IPS-11a (cell line): Measurements from ENCODE around the gene CCDC85B.
"Not testable (repeated sequence)": the region's sequence is repeated elsewhere in the genome, so short reads cannot be mapped to it uniquely, and the experiment has no call there.

Experiments used
- H3K4me3 ChIP-seq: one replicate; pipeline ENCODE4 v1.5.1; 2013; ENCODE audit warnings: low read depth, low read length, control low read depth

CCDC85B gene

DNA sequence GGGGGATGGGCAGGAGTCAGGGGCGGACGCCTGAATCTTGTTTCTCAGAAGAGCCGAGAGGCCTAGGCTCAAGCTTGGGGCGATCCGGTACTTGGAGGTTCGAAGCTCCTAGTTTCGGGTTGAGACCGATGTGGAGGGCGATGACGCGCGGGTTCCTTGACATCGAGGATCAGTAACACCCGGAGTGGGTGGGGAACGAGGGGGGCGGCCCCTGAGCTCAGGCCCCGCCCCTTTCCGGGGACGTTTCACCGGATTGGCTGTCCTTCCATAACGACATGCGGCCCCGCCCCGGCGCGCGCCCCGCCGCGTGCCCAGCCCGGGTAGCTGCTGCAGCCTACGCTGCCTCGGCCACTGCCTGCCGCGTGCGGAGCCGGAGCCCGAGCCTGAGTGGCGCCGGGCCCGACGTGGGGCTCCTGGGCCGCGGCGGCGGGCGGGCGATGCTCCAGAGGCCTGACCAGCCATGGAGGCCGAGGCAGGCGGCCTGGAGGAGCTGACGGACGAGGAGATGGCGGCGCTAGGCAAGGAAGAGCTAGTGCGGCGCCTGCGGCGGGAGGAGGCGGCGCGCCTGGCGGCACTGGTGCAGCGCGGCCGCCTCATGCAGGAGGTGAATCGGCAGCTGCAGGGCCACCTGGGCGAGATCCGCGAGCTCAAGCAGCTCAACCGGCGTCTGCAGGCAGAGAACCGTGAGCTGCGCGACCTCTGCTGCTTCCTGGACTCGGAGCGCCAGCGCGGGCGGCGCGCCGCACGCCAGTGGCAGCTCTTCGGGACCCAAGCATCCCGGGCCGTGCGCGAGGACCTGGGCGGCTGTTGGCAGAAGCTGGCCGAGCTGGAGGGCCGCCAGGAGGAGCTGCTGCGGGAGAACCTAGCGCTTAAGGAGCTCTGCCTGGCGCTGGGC is at the start of gene CCDC85B:
Gene CCDC85B (plus strand): TSS at position 350 of the 895 bp plus-strand sequence. CDS start 111 bp downstream, at position 461.
- H3K4me3 ChIP-seq = peak within 1 kb of the TSS; percentile 61

- no peak overlapping the region for H3K4me3 ChIP-seq
These were observed 48.3 kb upstream of the CCDC85B start for GRCh38 chr11:65842144-65842543.

DNA sequence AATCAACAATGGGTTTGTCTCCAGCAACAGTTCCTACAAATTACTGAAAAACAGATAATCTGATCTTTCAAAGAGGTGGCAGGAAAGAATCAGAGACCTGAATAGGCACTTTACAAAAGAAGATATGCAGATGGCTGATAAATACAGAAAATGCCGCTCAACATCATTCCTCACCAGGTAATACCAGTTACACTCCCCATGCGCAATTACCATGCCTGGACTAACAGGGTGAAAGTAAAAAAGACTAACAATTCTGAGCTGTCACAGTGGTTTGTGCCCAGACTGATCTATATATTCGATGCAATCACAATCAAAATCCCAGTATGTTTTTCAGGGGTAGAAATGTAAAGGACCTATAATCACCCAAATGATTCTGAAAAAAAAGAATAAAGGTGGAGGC is 46.7 kb upstream of the CCDC85B start:
- no peak overlapping the region for H3K4me3 ChIP-seq

- no peak overlapping the region for H3K4me3 ChIP-seq
These were observed 46.1 kb upstream of the CCDC85B start for GRCh38 chr11:65844231-65844872.

GRCh38 chr11:65847746-65848145 is 42.7 kb upstream of the CCDC85B start:
- no peak overlapping the region for H3K4me3 ChIP-seq

- H3K4me3 ChIP-seq = not testable (repeated sequence)
These were observed 41.8 kb upstream of the CCDC85B start for GRCh38 chr11:65848693-65849092.

DNA sequence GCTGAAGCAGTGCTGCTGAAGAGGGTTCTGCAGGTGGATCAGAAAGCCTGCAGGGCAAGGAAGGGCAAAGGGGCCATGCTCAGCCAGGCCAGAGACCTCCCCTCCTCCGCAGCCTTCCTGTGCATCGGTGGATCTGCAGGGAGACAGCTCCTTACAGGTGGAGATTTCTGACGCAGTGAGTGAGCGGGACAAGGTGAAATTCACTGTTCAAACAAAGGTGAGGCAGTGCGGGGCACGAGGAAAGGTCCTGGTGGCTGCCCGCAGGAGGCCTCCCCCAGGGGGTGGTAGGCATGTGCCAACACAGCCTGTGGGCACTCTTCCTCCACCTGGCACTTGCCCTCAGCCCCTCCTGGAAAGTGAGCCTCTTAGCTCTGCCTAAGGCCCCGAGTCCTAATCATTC is 41.1 kb upstream of the CCDC85B start:
- H3K4me3 ChIP-seq = no peak overlapping the region

GRCh38 chr11:65849771-65850216 is 40.7 kb upstream of the CCDC85B start:
- no peak overlapping the region for H3K4me3 ChIP-seq

DNA sequence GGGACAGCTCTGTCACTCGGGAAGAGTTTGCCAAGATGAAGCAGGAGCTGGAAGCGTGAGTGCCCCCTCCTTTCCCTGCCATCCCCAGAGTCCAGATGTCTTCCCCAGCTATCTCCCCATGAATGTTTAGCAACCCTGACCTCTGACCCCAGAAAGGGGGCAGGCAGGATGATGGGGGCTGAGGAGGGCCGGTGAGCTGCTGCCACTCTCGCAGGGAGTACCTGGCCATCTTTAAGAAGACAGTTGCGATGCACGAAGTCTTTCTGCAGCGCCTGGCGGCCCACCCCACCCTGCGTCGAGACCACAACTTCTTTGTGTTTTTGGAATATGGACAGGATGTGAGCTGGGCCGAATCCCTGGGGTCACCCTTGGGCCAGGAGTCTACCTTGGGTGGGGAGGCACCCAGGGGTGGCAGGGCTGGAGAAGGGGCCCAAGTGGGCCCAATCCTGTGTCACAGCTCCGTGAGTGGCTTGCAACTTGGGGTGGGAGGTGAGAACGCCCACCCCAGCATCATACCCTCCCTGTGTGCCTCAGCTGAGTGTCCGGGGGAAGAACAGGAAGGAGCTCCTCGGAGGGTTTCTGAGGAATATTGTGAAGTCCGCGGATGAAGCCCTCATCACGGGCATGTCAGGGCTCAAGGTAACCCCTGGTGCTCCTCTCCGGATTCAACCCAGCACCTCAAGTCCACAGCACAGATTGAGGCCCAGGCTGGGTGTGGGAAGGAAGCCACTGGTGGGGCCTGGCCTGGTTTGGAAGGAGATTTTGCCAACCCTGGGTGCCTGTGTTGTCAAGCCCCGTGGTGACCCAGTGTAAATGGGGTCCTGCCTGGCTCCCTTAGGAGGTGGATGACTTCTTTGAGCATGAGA is 40.0 kb upstream of the CCDC85B start:
- H3K4me3 ChIP-seq = no peak overlapping the region

GRCh38 chr11:65851083-65851579 is 39.3 kb upstream of the CCDC85B start:
- H3K4me3 ChIP-seq = no peak overlapping the region

DNA sequence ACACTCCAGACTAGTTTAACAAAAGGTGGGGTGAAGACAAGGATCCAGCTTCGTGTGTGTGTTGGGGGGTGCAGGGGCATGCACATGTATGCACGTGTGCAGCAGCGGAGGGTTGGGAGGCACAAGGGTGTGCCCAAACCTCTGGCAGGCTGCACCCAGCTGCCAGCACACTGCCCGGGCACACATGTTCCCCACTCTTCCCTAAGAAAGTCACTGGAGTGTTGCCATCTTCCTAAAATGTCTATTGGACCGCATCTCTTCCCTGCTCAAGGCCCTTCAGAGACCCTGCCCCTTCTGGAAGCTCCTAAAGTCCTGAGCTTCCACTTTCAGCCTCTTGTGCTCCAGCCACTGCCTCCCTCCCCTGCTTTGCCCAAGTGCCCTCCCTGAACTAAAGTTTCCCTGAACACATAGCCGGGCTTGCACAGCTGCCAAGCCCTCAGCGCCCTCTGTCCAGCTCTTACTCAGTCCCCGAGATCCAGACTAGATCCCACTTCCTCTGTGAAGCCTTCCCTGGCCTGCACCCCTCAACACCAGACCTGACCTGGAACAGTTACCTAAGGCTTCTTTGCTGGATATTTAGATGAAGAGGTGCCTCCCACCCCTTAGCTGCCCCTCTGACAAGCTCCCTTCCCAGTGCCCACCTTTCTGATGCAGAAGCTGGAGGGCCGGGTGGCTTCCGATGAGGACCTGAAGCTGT is 38.5 kb upstream of the CCDC85B start:
- H3K4me3 ChIP-seq = no peak overlapping the region

DNA sequence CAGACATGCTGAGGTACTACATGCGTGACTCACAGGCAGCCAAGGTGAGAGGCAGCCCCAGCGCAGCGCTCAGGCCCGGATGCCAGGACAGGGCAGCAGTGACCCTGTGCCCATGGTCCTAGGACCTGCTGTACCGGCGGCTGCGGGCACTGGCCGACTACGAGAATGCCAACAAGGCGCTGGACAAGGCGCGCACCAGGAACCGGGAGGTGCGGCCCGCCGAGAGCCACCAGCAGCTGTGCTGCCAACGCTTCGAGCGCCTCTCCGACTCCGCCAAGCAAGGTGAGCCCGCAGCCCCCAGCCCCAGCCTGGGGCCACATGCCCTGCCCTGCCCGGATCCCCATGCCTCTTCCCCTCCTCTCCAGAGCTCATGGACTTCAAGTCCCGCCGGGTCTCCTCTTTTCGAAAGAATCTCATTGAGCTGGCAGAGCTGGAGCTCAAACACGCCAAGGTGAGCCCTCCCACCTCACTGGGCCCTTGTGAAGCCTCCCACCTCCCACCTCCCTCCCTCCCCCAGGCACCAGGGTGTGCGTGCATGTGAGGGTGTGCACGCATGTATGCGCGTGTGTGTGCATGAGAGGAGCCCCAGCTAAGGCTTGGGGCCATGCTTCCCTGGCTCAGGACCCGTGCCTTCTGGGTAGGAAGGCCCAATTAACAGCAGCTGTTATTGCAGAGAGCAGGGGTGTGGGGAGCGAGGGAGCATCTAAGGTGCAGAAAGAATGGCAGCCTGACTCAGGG is 37.8 kb upstream of the CCDC85B start:
- no peak overlapping the region for H3K4me3 ChIP-seq

DNA sequence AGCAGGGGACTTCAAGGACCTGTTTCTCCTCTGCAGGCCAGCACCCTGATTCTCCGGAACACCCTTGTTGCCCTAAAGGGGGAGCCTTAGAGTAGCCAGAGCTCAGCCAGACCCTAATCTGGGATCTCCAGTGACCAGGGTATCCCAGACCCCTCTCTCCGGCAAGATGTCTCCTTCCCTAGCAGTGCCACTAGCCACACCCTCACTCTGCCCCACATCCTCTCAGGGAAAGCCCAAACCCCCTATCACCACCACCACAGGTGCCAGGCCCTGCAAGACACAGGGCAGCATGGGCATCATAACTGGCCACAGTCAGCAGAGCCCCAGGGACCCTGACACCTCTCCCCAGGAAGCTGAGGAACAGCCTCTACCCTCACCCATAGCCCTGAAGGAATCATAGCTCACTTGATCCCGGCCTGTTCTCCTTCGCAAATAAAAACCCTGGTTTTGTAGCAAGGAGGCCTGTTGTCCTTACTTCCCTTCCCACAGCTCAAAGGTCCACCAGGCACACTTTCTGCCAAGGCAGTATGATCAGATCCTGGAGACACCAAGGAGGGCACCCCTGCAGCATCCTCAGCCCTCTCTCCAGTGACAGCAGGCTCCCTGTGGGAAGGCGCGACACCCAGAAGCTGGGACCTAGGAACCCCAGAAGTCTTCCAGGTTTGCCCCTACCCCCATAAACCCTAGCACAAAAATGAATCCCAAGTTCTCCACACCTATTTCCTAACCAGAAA is 37.1 kb upstream of the CCDC85B start:
- H3K4me3 ChIP-seq = no peak overlapping the region

DNA sequence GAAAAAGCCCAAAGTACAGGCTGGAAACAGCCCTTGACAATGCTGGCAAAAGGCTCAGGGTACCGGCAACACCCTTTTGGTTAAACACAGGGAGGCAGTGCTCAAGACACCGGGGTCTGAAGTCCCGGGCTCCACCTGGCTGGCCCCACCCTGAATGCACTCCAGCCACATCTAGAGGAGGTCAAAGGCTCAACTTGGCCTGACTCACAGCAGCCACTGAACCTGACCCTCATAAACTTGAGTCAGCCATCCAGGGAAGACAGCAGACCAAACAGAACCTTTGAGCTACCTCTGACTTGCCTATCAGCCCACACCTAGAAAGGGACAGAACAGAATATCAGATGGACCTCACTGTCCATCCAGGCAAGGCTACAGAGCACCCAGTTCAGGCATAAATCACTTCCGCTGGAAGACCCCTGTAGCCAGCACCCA is 36.3 kb upstream of the CCDC85B start:
- H3K4me3 ChIP-seq = no peak overlapping the region

GRCh38 chr11:65854852-65855837 is 35.3 kb upstream of the CCDC85B start:
- no peak overlapping the region for H3K4me3 ChIP-seq

DNA sequence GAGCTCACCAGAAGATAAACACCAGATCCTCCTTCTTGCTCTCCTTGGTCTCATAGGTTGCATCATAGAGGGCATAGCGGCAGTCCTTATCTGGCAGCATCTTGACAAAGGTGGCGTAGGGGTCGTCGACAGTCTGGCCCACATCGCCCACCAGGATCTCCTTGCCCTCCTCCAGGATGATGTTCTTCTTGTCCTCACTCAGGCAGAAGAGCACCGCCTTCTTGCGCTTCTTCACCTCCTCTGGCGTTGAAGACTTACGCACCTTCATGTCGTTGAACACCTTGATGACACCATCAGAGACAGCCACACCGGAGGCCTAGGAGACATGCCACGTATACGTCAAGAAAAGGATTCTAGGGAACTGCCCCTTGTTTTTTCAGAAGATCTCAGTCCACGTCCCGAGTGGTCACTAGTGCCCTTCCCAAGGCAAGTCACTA is 34.5 kb upstream of the CCDC85B start:
- no peak overlapping the region for H3K4me3 ChIP-seq

DNA sequence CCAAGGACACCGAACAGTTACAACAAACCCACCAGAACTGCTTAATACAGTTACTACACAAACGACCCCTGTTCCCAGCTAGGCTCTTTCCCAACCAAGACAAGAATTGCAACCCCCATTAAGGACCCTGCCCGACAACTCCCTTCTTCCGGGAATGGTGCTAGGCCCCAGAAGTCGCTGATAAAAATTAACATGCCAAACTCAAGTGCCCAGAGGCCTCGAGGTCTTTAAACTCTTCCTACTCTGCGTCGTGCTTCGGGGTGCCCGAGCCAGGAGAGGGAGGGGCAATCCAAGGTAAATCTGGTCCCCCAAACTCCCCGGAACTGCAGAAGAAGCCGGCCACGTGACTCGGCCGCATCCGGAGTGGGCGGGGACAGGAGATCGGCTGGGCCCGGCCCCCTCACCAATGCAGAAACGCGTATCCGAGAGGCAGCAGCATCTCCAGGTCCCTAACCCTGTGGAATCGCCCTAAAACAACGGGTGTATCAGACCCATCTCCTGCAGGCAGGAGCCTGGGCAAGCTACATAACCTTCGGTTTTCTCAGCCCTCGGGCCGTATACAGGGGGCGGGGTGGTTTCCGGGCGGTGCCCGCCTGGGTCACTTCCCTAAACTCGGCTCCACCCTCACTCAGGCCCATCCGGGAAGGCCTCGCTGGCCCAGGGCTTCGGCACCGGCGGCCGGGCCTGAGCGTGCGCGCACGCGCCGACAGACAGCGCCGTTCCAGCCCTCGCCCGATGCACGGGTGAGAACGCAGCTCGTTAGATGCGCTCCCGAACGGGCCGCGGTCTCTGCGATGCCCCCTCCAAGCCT is 33.6 kb upstream of the CCDC85B start:
- peak overlapping the region; percentile 93 for H3K4me3 ChIP-seq
